ENCODE data around the gene CSNK1G1.
"Not testable (repeated sequence)": the region's sequence is repeated elsewhere in the genome, so short reads cannot be mapped to it uniquely, and the experiment has no call there.

The CSNK1G1 gene

GRCh38 chr15:64355944-64356709 is at the start of gene CSNK1G1:
Gene CSNK1G1 (minus strand): TSS chr15:64356173. CDS start chr15:64300499, 55,674 bp downstream.
- peak; percentile 70 to 98 for DNase-seq

DNA sequence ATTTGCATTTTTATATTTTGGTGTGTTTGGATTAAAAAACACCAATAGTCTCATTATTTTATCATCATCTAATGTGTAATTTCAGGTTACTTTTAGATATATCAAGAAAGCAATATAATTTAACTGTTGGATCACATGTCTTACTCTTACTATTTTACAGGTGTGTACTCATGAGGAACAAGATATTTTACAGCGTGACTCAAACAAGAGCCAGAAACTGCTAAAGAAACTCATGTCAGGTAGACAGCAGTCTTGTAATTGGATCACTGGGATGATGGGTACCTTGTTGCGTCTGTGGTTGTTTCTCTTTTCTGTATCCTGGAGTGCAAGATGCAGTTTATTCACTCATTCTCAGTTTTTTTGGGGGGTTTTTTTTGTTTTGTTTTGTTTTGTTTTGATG is 44.6 kb upstream of the CSNK1G1 start:
- no peak for DNase-seq

- DNase-seq = no peak
Observed at GRCh38 chr15:64398575-64398974, 42.6 kb upstream of the CSNK1G1 start.

- no peak for DNase-seq
Observed at GRCh38 chr15:64396789-64397188, 40.8 kb upstream of the CSNK1G1 start.

DNA sequence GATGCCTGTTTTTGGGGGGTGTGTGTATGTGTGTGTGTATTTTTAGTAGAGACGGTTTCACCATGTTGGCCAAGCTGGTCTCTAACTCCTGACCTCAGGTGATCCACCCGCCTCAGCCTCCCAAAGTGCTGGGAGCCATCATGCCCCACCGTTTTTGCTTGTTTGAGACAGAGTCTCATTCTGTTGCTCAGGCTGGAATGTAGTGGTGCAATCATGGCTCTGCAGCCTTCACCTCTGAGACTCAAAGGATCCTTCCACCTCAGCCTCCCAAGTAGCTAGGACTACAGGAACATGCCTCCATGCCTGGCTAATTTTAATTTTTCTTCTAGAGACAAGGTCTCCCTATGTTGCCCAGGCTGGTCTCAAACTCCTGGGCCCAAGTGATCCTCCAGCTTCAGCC is 36.5 kb upstream of the CSNK1G1 start:
- not testable (repeated sequence) for DNase-seq

DNA sequence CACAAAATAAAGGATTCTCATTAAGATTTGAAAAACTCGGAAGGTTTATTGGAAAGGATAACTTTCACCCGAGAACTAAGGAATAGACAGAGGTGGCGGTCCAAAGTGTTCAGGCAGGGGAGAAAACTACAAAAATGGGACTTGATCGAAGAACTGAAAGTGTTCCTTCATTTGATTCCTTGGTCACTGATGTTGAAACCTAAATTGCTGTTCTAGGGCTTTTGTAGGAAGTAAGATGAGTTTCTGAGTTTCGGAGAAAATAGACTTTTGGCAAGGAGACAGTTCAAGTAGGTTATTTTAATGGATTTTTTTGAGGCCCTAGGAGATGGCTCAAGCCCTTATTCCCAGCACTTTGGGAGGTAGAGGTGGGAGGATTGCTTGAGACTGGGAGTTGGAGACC is 33.1 kb upstream of the CSNK1G1 start:
- DNase-seq = no peak

- DNase-seq = peak; percentile 85 to 98
Observed at GRCh38 chr15:64387562-64388168, 31.7 kb upstream of the CSNK1G1 start, which contains the start of gene TRIP4. Gene TRIP4 (plus strand): TSS chr15:64387836. CDS start chr15:64387864, 28 bp downstream.

DNA sequence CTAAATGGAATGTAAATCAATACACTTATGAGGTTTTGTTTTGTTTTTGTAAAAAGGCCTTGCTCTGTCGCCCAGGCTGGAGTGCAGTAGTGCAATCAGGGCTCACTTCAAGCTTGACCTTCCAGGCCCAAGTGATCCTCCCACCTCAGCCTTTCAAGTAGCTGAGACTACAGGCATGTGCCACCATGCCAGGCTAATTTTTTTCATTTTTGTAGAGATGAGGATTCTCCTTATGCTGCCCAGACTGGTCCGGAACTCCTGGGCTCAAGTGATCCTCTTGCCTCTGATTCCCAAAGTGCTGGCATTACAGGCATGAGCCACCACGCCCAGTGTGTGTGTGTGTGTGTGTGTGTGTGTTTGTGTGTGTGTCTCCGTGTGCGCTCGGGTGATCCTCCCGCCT is 30.3 kb upstream of the CSNK1G1 start:
- DNase-seq = no peak

- DNase-seq = no peak
Observed at GRCh38 chr15:64383760-64384159, 27.8 kb upstream of the CSNK1G1 start.

DNA sequence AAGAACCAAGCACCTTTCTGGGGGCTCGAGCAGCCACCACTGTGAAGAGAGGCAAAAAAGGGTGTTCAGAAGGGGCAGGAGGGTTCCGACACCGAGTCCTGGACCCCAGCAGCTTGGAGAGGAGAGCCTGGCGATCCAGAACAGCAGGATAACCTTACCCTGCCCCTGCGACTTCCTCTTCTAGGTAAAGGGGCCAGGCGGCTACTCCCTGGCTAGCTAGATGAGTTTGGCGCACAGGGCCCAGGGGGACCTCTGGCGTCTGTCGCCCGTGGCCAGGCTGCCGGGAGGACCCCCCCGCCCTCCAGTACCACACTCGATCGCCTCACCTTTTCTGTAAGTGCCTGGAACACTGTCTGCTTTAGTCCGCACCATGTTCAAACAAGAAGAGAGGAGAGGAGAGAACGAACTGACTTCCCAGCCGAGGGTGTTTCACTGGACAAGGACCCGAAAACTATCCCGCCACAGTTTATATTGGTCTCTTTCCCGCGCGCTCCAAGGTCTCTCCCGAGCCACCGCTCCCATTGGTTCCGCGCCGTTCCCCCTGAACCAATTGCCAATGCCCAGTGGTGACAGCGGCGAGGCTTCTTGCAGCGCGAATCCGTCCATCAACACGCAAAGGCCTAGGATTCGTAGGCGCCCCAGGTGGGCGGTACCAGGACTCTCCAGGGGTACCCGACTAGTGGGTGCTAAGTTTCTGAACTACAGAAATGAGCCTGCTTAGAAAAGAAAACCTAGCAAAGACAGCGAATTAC is 25.2 kb upstream of the CSNK1G1 start, which contains the start of gene PCLAF:
TSS of gene PCLAF (minus strand) at position 442 of the 752 bp plus-strand sequence. CDS start at position 372, 70 bp downstream.
- peak; percentile 53 to 92 for DNase-seq

DNA sequence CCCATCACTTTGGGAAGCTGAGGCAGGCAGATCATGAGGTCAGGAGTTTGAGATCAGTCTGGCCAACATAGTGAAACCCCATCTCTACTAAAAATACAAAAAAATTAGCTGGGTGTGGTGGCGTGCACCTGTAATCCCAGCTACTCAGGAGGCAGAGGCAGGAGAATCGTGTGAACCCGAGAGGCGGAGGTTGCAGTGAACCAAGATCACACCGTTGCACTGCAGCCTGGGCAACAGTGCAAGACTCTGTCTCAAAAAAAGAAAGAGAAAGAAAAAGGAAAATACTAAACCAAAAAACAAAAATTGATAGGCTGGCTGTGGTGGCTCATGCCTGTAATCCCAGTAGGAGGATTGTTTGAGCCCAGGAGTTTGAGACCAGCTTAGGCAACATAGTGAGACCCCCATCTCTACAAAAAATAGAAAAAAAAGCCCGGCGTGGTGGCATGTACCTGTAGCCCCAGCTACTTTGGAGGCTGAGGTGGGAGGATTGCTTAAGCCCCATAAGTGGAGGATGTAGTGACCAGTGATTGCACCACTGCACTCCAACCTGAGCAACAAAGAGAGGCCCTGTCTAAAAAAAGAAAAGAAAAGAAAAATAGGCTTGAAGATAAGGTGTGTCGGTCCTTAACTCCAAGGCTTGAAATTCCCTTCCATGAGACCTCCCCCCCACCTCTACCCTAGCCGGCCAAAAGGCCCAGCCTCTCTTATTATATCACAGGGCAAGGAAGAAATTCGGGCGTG is 24.3 kb upstream of the CSNK1G1 start:
- not testable (repeated sequence) for DNase-seq

DNA sequence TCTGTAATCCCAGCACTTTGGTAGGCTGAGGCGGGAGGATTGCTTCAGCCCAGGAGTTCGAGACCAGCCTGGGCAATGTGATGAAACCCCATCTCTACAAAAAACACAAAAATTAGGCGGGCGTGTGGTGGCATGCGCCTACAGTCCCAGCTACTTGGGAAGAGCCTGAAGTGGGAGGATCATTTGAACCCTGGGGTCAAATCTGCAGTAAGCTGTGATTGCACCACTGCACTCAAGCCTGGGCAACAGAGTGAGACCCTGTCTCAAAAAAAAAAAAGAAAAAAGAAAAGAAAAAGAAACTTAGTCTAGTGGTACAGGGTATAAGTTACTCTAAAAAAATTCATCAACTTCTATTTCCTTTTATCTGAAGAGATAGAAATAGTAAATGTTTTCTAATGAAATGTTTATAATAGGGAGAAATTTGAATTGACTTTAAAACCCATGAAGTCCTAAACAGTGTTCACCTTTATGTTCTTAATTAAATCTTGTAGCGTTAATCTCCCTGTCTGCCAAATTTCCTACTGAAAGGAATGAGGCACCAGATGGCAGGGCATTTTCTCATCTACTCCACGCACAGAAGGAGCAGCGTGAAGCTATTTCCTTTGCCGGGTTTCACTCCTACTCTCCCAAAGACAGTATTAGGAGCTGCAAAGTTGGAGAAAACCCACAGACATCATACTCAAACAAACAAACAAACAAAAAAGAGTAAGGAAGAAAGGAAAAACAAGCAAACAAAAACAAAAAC is 23.4 kb upstream of the CSNK1G1 start:
- no peak for DNase-seq

GRCh38 chr15:64373360-64373759 is 17.4 kb upstream of the CSNK1G1 start:
- no peak for DNase-seq

DNA sequence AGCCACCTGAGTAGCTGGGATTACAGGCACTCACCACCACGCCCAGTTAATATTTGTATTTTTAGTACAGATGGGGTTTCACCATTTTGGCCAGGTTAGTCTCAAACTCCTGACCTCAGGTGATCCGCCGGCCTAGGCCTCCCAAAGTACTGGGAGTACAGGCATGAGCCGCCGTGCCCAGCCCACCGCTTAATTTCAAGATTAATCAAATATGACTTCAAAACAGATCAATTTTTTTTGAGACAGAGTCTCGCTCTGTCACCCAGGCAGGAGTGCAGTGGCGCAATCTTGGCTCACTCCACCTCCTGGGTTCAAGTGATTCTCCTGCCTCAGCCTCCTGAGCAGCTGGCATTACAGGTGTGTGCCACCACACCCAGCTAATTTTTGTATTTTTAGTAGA is 15.4 kb upstream of the CSNK1G1 start:
- DNase-seq = not testable (repeated sequence)

- DNase-seq = no peak
Observed at GRCh38 chr15:64369078-64369607, 13.2 kb upstream of the CSNK1G1 start.

DNA sequence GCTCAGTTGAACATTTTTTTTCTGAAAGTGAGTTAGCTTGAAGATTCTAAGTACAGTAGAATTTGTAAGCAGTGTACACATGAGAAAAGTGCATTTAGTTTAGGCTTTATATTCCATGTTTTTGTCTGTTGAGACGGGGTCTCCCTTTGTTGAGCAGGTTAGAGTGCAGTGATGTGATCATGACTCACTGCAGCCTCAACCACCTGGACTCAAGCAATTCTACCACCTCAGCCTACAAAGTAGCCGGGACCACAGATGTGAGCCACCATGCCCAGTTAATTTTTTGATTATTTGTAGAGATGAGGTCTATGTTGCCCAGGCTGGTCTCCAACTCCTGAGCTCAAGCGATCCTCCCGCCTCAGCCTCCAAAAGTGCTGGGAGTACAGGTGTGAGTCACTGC is 5.3 kb upstream of the CSNK1G1 start:
- DNase-seq = no peak

DNA sequence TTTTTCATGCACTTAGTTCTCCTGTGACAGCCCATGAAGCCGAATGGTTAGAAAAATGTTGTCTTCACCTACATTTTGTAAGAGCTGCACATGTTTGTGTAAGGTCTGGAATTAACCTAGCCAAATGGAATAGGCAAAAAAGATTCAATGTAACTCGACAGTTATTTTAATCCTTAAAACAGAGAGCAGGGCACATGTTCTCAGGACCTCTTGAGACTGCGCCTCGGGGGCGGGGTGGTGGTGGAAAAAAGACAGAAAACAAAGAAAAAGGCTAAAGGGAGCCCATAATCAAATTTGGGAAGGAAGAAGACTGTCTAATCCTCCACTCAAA is 702 bp upstream of the CSNK1G1 start:
- no peak for DNase-seq

- peak; percentile 9 to 37 for DNase-seq
Observed at GRCh38 chr15:64355348-64355943, 527 bp downstream of the CSNK1G1 start.

DNA sequence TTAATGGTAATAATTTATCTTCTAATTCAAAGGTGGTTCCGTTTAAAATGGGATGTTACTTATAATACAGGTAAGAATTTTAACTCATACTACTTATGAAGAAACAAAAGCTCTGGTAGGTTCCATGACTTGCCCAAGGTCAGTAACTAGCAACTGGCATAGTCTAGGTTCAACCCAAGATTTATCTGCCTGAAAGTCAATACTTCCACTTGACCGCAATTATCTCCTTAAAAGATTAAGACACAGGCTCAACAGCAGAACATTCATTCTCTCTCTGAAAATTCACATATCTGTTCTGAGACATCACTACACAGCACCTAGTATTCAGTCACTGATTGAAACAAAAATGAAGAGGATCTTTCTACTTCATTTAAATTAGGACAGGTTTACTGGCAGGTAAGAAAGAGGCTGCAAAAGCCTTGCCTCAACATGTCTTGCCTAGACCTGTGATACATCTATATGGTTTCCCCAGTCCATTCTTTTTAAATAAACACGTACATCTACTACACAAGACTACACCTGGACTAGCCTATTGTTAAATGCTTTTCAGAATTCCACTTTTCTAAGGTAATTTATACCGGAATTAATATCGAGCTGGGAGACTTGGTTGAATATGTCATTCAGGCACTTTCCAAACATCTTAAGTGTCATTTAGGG is 1.2 kb downstream of the CSNK1G1 start:
- no peak for DNase-seq

GRCh38 chr15:64351265-64351664 is 4.7 kb downstream of the CSNK1G1 start:
- no peak for DNase-seq

GRCh38 chr15:64349375-64349774 is 6.6 kb downstream of the CSNK1G1 start:
- DNase-seq = no peak
